Hepatocyte (in vitro differentiated cells): ENCODE measurements around the gene XBP1. TPM values are rescaled to one million over a fixed set of nuclear protein-coding genes. Genes with fewer than 3 reads are reported as not detected.
A peak's percentile ranks its signal among the peaks of the same experiment; 100 is the strongest.

ENCODE experiments used
- DNase-seq: peaks from one replicate; pipeline ENCODE4 v3.0.0-alpha.2; 2016; ENCODE audit warnings: low spot score
- H2AFZ ChIP-seq: fragments of 200-600 bp; sonication (generic); 2 replicates; pipeline ENCODE4 v1.6.0; 2016; ENCODE audit warnings: antibody characterized with exemption, mild to moderate bottlenecking
- H3K27ac ChIP-seq: fragments of 200-600 bp; sonication (generic); 2 replicates; pipeline ENCODE4 v1.5.1; 2016; ENCODE audit warnings: mild to moderate bottlenecking
- H3K27me3 ChIP-seq: fragments of 200-600 bp; sonication (generic); 2 replicates; pipeline ENCODE4 v1.6.1; 2016
- H3K36me3 ChIP-seq: fragments of 200-600 bp; sonication (generic); replicated peaks from 2 replicates; pipeline ENCODE4 v1.5.1; 2016; ENCODE audit warnings: low read depth; ENCODE audit not compliant: insufficient read depth
- H3K4me1 ChIP-seq: fragments of 200-600 bp; sonication (generic); 2 replicates; pipeline ENCODE4 v1.5.1; 2016; ENCODE audit warnings: mild to moderate bottlenecking, moderate library complexity; ENCODE audit not compliant: insufficient read depth
- H3K4me2 ChIP-seq: fragments of 200-600 bp; sonication (generic); 2 replicates; pipeline ENCODE4 v1.6.0; 2016
- H3K4me3 ChIP-seq: fragments of 200-600 bp; sonication (generic); 2 replicates; pipeline ENCODE4 v1.5.1; 2016; ENCODE audit warnings: mild to moderate bottlenecking
- H3K79me2 ChIP-seq: fragments of 200-600 bp; sonication (generic); 2 replicates; pipeline ENCODE4 v1.6.0; 2017; ENCODE audit warnings: mild to moderate bottlenecking
- H3K9me2 ChIP-seq: fragments of 200-600 bp; sonication (generic); replicated peaks from 2 replicates; pipeline ENCODE4 v1.6.0; 2017; ENCODE audit warnings: mild to moderate bottlenecking; ENCODE audit not compliant: insufficient read depth
- H3K9me3 ChIP-seq: fragments of 200-600 bp; sonication (generic); 2 replicates; pipeline ENCODE4 v1.5.1; 2016; ENCODE audit warnings: low read depth, mild to moderate bottlenecking
- H4K20me1 ChIP-seq: fragments of 200-600 bp; sonication (generic); 2 replicates; pipeline ENCODE4 v1.6.0; 2016; ENCODE audit warnings: mild to moderate bottlenecking; ENCODE audit not compliant: insufficient read depth, poor library complexity, severe bottlenecking
- EZH2 ChIP-seq: fragments of 200-600 bp; sonication (generic); IDR thresholded peaks from 2 replicates; pipeline ENCODE4 v1.6.1; 2016; ENCODE audit warnings: antibody characterized with exemption, mild to moderate bottlenecking, borderline replicate concordance
- EZH2phosphoT487 ChIP-seq: fragments of 200-600 bp; sonication (generic); IDR thresholded peaks from one replicate; pipeline ENCODE4 v1.6.1; 2018; ENCODE audit warnings: antibody characterized with exemption, mild to moderate bottlenecking, low read depth, moderate library complexity; ENCODE audit not compliant: unreplicated experiment, severe bottlenecking
- WGBS: methylation state at CpG from one replicate; pipeline ENCODE4 v1.1.6; 2016; ENCODE audit warnings: low lambda C conversion rate; ENCODE audit errors: missing lambda C conversion rate; 5-methylcytosine and 5-hydroxymethylcytosine counted together
- polyA plus RNA-seq: library from polyadenylated mRNA; unstranded; fragments of >200 nt; fragmentation: Nextera tagmentation; extraction: Ambion mirVana; gene quantifications from 2 replicates; pipeline ENCODE4 v1.2.1, GENCODE V29; 2016
- total RNA-seq: library from RNA; depleted of rRNA; stranded (reverse); fragments of >200 nt; gene quantifications from 2 replicates; pipeline ENCODE4 v1.2.3, GENCODE V29; 2014
- TF ChIP-seq, protein P1 (sequence below): fragments of 200-600 bp; sonication (generic); IDR thresholded peaks from 2 replicates; pipeline ENCODE4 v1.5.1; 2016; ENCODE audit warnings: antibody characterized with exemption, mild to moderate bottlenecking; ENCODE audit not compliant: poor library complexity

The XBP1 gene
- total and polyA plus RNA-seq, 2 experiments from 2014 or later, result 351 to 376 TPM

GRCh38 chr22:28817919-28818859 is 17.8 kb upstream of the XBP1 start:
- H2AFZ ChIP-seq, result no peak overlapping the region
- H4K20me1 ChIP-seq, result no peaks in the 10 kb centered on the region
- no peaks in the 10 kb centered on the region for H3K79me2 ChIP-seq
- H3K27ac ChIP-seq, result peak overlapping the region; percentile 91
- peak; percentile 70 for DNase-seq
- peaks cover 46% of the 10 kb centered on the region for H3K4me1 ChIP-seq
- H3K9me2 ChIP-seq, result no peaks in the 10 kb centered on the region
- TF ChIP-seq EZH2phosphoT487, result no peak
- TF ChIP-seq EZH2, result no peak
- TF ChIP-seq, protein P1, sequence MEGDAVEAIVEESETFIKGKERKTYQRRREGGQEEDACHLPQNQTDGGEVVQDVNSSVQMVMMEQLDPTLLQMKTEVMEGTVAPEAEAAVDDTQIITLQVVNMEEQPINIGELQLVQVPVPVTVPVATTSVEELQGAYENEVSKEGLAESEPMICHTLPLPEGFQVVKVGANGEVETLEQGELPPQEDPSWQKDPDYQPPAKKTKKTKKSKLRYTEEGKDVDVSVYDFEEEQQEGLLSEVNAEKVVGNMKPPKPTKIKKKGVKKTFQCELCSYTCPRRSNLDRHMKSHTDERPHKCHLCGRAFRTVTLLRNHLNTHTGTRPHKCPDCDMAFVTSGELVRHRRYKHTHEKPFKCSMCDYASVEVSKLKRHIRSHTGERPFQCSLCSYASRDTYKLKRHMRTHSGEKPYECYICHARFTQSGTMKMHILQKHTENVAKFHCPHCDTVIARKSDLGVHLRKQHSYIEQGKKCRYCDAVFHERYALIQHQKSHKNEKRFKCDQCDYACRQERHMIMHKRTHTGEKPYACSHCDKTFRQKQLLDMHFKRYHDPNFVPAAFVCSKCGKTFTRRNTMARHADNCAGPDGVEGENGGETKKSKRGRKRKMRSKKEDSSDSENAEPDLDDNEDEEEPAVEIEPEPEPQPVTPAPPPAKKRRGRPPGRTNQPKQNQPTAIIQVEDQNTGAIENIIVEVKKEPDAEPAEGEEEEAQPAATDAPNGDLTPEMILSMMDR, result no peak
- 81% methylated on average over 14 of the region's 14 CpGs for WGBS
- H3K27me3 ChIP-seq, result no peaks in the 10 kb centered on the region
- no peak overlapping the region for H3K4me3 ChIP-seq
- no peaks in the 10 kb centered on the region for H3K36me3 ChIP-seq
- peak overlapping the region; percentile 48 for H3K4me2 ChIP-seq
- H3K9me3 ChIP-seq, result no peaks in the 10 kb centered on the region

- Histone ChIP-seq H2AFZ (no peak overlapping the region), H3K9me3 (no peaks in the 10 kb centered on the region), H3K9me2 (no peaks in the 10 kb centered on the region), H3K27ac (no peak overlapping the region), H3K36me3 (no peaks in the 10 kb centered on the region), H3K4me2 (no peak overlapping the region), H3K4me3 (no peak overlapping the region), H3K27me3 (no peaks in the 10 kb centered on the region), H4K20me1 (no peaks in the 10 kb centered on the region), H3K79me2 (no peaks in the 10 kb centered on the region), H3K4me1 (peaks cover 45% of the 10 kb centered on the region)
- no peak for DNase-seq
- TF ChIP-seq, protein P1, result no peak
- TF ChIP-seq EZH2 (no peak), EZH2phosphoT487 (no peak)
- WGBS, result 68% methylated on average over 2 of the region's 2 CpGs
These were observed 16.7 kb upstream of the XBP1 start for GRCh38 chr22:28817064-28817463.

DNA sequence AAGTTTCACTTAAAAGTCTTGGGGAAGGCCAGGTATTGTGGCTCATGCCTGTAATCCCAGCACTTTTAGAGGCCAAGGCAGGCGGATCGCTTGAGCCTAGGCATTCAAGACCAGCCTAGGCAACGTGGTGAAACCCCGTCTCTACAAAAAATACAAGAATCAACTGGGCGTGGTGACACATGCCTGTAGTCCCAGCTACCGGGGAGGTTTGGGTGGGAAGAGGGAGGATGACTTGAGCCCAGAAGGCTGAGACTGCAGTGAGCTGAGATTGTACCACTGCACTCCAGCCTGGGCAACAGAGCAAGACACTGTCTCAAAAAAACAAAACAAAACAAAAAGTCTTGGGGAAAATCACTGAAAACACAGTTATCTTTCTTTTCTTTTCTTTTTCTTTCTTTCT is 15.4 kb upstream of the XBP1 start:
- no peaks in the 10 kb centered on the region for H4K20me1 ChIP-seq
- no peak overlapping the region for H3K4me2 ChIP-seq
- no peak overlapping the region for H2AFZ ChIP-seq
- H3K4me1 ChIP-seq, result peaks cover 51% of the 10 kb centered on the region
- H3K27me3 ChIP-seq, result no peaks in the 10 kb centered on the region
- no peaks in the 10 kb centered on the region for H3K9me3 ChIP-seq
- no peak overlapping the region for H3K4me3 ChIP-seq
- DNase-seq, result no peak
- peak overlapping the region; percentile 9 for H3K27ac ChIP-seq
- TF ChIP-seq, protein P1, result no peak
- TF ChIP-seq EZH2phosphoT487 (no peak), EZH2 (no peak)
- no peaks in the 10 kb centered on the region for H3K9me2 ChIP-seq
- H3K36me3 ChIP-seq, result no peaks in the 10 kb centered on the region
- H3K79me2 ChIP-seq, result no peaks in the 10 kb centered on the region
- WGBS, result 91% methylated on average over 6 of the region's 6 CpGs
